Measurements from ENCODE around the gene SPATS2L.

SPATS2L gene

GRCh38 chr2:200297989-200298388 lies 8.5 kb upstream of the SPATS2L start:
- no peak for ATAC-seq

- no peak for ATAC-seq
Measured at GRCh38 chr2:200298816-200299215, 7.7 kb upstream of the SPATS2L start.

GRCh38 chr2:200300065-200300464 lies 6.4 kb upstream of the SPATS2L start:
- no peak for ATAC-seq

GRCh38 chr2:200300638-200301314 lies 5.7 kb upstream of the SPATS2L start:
- ATAC-seq = no peak

GRCh38 chr2:200301953-200302858 lies 4.3 kb upstream of the SPATS2L start:
- no peak for ATAC-seq

- ATAC-seq = peak; percentile 19 to 42
Measured at GRCh38 chr2:200302940-200303727, 3.4 kb upstream of the SPATS2L start.

GRCh38 chr2:200305797-200306195 lies 697 bp upstream of the SPATS2L start:
- ATAC-seq = no peak

GRCh38 chr2:200306931-200307723 lies 634 bp downstream of the SPATS2L start:
- peak; percentile 39 to 57 for ATAC-seq

- no peak for ATAC-seq
Measured at GRCh38 chr2:200307724-200308545, 1.4 kb downstream of the SPATS2L start.

- ATAC-seq = no peak
Measured at GRCh38 chr2:200308546-200309295, 2.2 kb downstream of the SPATS2L start.

- peak in 1 of 2 donors; percentile 22 for ATAC-seq
Measured at GRCh38 chr2:200309296-200310049, 3.0 kb downstream of the SPATS2L start.

GRCh38 chr2:200310545-200310971 lies 4.1 kb downstream of the SPATS2L start:
- ATAC-seq = no peak

GRCh38 chr2:200311139-200311538 lies 4.6 kb downstream of the SPATS2L start:
- no peak for ATAC-seq

- no peak for ATAC-seq
Measured at GRCh38 chr2:200314976-200315567, 8.6 kb downstream of the SPATS2L start.

GRCh38 chr2:200317975-200318374 lies 11.5 kb downstream of the SPATS2L start:
- no peak for ATAC-seq

GRCh38 chr2:200318940-200319435 lies 12.5 kb downstream of the SPATS2L start:
- ATAC-seq = no peak

GRCh38 chr2:200319548-200320337 lies 13.2 kb downstream of the SPATS2L start:
- ATAC-seq = no peak

GRCh38 chr2:200320344-200320743 lies 13.9 kb downstream of the SPATS2L start:
- no peak for ATAC-seq

Measured in activated CD4-positive, CD25-positive, alpha-beta regulatory T cell treated with anti-CD3 and anti-CD28 coated beads, Interleukin-2, amount 50 U/mL, for 24 hours (primary cell).